ENCODE data around the gene SCYGR2. TPM values are rescaled to one million over a fixed set of nuclear protein-coding genes. Genes with fewer than 3 reads are reported as not detected.

The SCYGR2 gene
- total and polyA plus RNA-seq, 2 experiments from 2014 or later: not detected

DNA sequence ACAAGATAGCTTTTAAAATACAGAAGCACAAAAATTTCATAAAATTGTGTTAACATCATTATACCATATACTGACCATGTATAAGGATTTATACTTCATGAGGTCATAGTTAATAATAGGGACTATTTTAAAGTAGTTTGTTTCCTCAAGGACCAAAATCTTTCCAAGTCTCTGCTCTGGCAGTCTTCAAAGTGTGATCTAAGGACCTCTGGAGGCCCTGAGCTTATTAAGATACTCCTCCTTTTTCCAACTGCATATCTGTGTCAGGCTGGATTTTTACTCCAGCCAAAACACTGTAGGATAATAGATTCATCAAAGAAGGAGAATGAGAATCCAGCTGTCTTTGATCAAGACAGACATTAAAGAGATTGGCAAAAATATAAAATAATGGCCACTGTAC lies 1.7 kb upstream of the SCYGR2 start:
- Histone ChIP-seq H3K4me2 (no peak overlapping the region), H2AFZ (no peak overlapping the region), H3K36me3 (replicated peaks; ENCODE audit: insufficient read depth, low read depth) (no peaks in the 10 kb centered on the region), H4K20me1 (ENCODE audit: insufficient read depth, poor library complexity, severe bottlenecking) (no peaks in the 10 kb centered on the region), H3K4me3 (no peak overlapping the region), H3K27me3 (no peaks in the 10 kb centered on the region), H3K79me2 (no peaks in the 10 kb centered on the region), H3K9me3 (ENCODE audit: low read depth) (no peaks in the 10 kb centered on the region), H3K27ac (no peak overlapping the region), H3K9me2 (replicated peaks; ENCODE audit: insufficient read depth) (no peaks in the 10 kb centered on the region), H3K4me1 (ENCODE audit: insufficient read depth) (no peaks in the 10 kb centered on the region)
- no peak for DNase-seq (ENCODE audit: low spot score)
- TF ChIP-seq EZH2phosphoT487 (IDR thresholded peaks at IDR 0.05; ENCODE audit: low read depth, severe bottlenecking, unreplicated experiment): no peak
- TF ChIP-seq, protein P1, sequence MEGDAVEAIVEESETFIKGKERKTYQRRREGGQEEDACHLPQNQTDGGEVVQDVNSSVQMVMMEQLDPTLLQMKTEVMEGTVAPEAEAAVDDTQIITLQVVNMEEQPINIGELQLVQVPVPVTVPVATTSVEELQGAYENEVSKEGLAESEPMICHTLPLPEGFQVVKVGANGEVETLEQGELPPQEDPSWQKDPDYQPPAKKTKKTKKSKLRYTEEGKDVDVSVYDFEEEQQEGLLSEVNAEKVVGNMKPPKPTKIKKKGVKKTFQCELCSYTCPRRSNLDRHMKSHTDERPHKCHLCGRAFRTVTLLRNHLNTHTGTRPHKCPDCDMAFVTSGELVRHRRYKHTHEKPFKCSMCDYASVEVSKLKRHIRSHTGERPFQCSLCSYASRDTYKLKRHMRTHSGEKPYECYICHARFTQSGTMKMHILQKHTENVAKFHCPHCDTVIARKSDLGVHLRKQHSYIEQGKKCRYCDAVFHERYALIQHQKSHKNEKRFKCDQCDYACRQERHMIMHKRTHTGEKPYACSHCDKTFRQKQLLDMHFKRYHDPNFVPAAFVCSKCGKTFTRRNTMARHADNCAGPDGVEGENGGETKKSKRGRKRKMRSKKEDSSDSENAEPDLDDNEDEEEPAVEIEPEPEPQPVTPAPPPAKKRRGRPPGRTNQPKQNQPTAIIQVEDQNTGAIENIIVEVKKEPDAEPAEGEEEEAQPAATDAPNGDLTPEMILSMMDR (IDR thresholded peaks at IDR 0.05; ENCODE audit: poor library complexity): no peak
- TF ChIP-seq EZH2 (IDR thresholded peaks at IDR 0.05; ENCODE audit: borderline replicate concordance): no peak

GRCh38 chr2:227597998-227598397 lies 695 bp upstream of the SCYGR2 start:
- H3K4me2 ChIP-seq: no peak overlapping the region
- no peaks in the 10 kb centered on the region for H4K20me1 ChIP-seq (ENCODE audit: insufficient read depth, poor library complexity, severe bottlenecking)
- H2AFZ ChIP-seq: no peak overlapping the region
- H3K9me3 ChIP-seq (ENCODE audit: low read depth): no peaks in the 10 kb centered on the region
- no peak for DNase-seq (ENCODE audit: low spot score)
- no peaks in the 10 kb centered on the region for H3K9me2 ChIP-seq (replicated peaks; ENCODE audit: insufficient read depth)
- H3K27me3 ChIP-seq: no peaks in the 10 kb centered on the region
- H3K4me1 ChIP-seq (ENCODE audit: insufficient read depth): no peaks in the 10 kb centered on the region
- H3K79me2 ChIP-seq: no peaks in the 10 kb centered on the region
- H3K4me3 ChIP-seq: no peak overlapping the region
- TF ChIP-seq, protein P1 (IDR thresholded peaks at IDR 0.05; ENCODE audit: poor library complexity): no peak
- TF ChIP-seq EZH2phosphoT487 (IDR thresholded peaks at IDR 0.05; ENCODE audit: low read depth, severe bottlenecking, unreplicated experiment) (no peak), EZH2 (IDR thresholded peaks at IDR 0.05; ENCODE audit: borderline replicate concordance) (no peak)
- no peaks in the 10 kb centered on the region for H3K36me3 ChIP-seq (replicated peaks; ENCODE audit: insufficient read depth, low read depth)
- H3K27ac ChIP-seq: no peak overlapping the region
- 47% methylated on average over 4 of the region's 4 CpGs for WGBS (ENCODE audit: low lambda C conversion rate, missing lambda C conversion rate)

GRCh38 chr2:227602358-227602757 lies 3.7 kb downstream of the SCYGR2 start:
- WGBS (ENCODE audit: low lambda C conversion rate, missing lambda C conversion rate): 82% methylated on average over 3 of the region's 3 CpGs
- Histone ChIP-seq H3K36me3 (replicated peaks; ENCODE audit: insufficient read depth, low read depth) (no peaks in the 10 kb centered on the region), H3K9me3 (ENCODE audit: low read depth) (no peaks in the 10 kb centered on the region), H3K79me2 (no peaks in the 10 kb centered on the region), H3K27me3 (no peaks in the 10 kb centered on the region), H3K4me2 (no peak overlapping the region), H3K9me2 (replicated peaks; ENCODE audit: insufficient read depth) (no peaks in the 10 kb centered on the region), H3K4me3 (no peak overlapping the region), H2AFZ (no peak overlapping the region), H3K27ac (no peak overlapping the region), H3K4me1 (ENCODE audit: insufficient read depth) (no peaks in the 10 kb centered on the region), H4K20me1 (ENCODE audit: insufficient read depth, poor library complexity, severe bottlenecking) (no peaks in the 10 kb centered on the region)
- no peak for DNase-seq (ENCODE audit: low spot score)
- TF ChIP-seq, protein P1 (IDR thresholded peaks at IDR 0.05; ENCODE audit: poor library complexity): no peak
- TF ChIP-seq EZH2phosphoT487 (IDR thresholded peaks at IDR 0.05; ENCODE audit: low read depth, severe bottlenecking, unreplicated experiment): no peak
- no peak for TF ChIP-seq EZH2 (IDR thresholded peaks at IDR 0.05; ENCODE audit: borderline replicate concordance)

DNA sequence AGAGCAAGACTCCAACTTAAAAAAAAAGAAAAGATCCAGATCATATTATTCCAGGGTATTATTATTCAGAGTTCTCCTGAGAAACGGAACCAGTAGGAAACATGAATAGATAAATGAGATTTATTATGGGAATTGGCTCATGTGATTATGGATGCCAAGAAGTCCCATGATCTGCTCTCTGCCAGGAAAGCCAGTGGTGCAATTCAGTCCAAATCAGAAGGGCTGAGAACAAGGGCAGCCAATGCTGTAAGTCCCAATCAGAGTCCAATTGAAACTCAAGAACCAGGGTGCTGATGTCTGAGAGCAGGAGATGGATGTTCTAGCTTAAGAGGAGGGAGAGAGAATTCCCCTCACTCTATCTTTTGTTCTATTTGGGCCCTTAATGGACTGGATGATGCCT lies 7.8 kb downstream of the SCYGR2 start:
- H3K4me3 ChIP-seq: no peak overlapping the region
- 91% methylated on average over 1 of the region's 1 CpG for WGBS (ENCODE audit: low lambda C conversion rate, missing lambda C conversion rate)
- no peaks in the 10 kb centered on the region for H4K20me1 ChIP-seq (ENCODE audit: insufficient read depth, poor library complexity, severe bottlenecking)
- DNase-seq (ENCODE audit: low spot score): no peak
- H2AFZ ChIP-seq: no peak overlapping the region
- H3K9me2 ChIP-seq (replicated peaks; ENCODE audit: insufficient read depth): no peaks in the 10 kb centered on the region
- H3K4me2 ChIP-seq: no peak overlapping the region
- H3K4me1 ChIP-seq (ENCODE audit: insufficient read depth): no peaks in the 10 kb centered on the region
- no peaks in the 10 kb centered on the region for H3K9me3 ChIP-seq (ENCODE audit: low read depth)
- no peak for TF ChIP-seq EZH2 (IDR thresholded peaks at IDR 0.05; ENCODE audit: borderline replicate concordance)
- no peak for TF ChIP-seq EZH2phosphoT487 (IDR thresholded peaks at IDR 0.05; ENCODE audit: low read depth, severe bottlenecking, unreplicated experiment)
- TF ChIP-seq, protein P1 (IDR thresholded peaks at IDR 0.05; ENCODE audit: poor library complexity): no peak
- no peak overlapping the region for H3K27ac ChIP-seq
- no peaks in the 10 kb centered on the region for H3K79me2 ChIP-seq
- no peaks in the 10 kb centered on the region for H3K36me3 ChIP-seq (replicated peaks; ENCODE audit: insufficient read depth, low read depth)
- no peaks in the 10 kb centered on the region for H3K27me3 ChIP-seq
